Hindlimb muscle (tissue), 1 donor: Measurements from ENCODE around the gene PRL. TPM values are rescaled to one million over a fixed set of nuclear protein-coding genes. Genes with fewer than 3 reads are reported as not detected.

Experiments
- DNase-seq: peaks from one replicate; pipeline ENCODE4 v3.0.0-alpha.2; 2013
- polyA plus RNA-seq: library from polyadenylated mRNA; unstranded; fragments of 120-200 nt; gene quantifications from one replicate; pipeline ENCODE4 v1.2.1, GENCODE V29; 2013; ENCODE audit not compliant: insufficient read length

PRL gene
- polyA plus RNA-seq, 1 donor = 0.67 TPM

GRCh38 chr6:22294301-22294700, 2.5 kb downstream of the PRL start:
- no peak for DNase-seq

- DNase-seq = no peak
These were observed 6.8 kb downstream of the PRL start for GRCh38 chr6:22290045-22290444.

DNA sequence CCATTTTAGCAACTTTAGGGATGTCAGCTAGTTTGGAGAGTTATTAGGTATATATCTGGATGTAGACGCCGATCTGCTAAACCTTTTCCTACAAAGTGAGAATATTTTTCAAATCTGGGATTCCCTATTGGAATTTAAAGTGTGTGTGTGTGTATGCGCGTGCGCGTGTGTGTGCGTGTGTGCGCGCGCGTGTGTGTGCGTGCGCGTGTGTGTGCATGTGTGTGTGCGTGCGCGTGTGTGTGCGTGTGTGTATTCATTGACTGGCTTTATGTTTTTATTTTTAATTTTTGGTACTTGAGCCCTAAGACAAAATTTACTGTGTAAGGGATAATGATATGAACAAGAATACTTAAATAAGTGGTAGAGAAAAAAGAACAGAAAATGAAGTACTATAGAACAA, 8.1 kb downstream of the PRL start:
- no peak for DNase-seq

DNA sequence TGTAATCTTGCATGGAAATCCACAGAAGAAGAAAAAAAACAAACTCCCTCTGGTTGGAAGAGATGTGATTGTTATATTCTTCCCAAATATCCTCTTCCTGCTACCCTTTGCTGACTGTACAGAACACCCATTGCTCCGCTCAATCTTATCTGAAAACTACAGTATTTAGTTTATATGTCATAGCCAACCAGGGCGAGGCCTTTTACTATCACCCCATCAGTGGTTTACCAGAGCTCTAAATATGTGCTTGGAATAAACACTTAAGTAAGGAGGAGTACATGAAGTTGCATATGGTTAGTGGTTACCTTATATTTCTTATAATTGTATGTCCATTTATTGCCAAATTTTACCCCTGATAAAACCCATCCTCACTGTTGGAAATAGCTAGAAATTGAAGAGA, 12.2 kb downstream of the PRL start:
- DNase-seq = no peak

GRCh38 chr6:22281341-22282085, 15.3 kb downstream of the PRL start:
- no peak for DNase-seq

GRCh38 chr6:22279427-22279826, 17.4 kb downstream of the PRL start:
- DNase-seq = no peak

DNA sequence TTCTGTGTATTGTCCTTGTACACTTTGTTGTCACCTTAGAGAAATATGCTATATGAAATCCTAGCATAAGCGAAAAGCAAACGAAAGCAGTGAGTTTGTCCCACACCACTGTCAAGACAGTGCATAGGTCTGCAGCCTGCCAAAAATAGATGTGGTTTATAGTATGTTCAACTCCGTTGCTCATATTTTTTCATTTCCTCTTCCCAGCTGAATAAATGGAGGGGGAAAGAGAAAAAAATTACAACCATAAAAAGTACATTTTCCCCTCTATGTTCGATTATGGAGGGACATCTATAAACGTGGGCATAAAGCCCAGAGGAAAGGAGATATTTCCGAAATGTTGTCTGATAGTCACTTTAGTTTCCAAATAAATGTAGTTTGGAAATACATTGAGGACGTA, 25.8 kb downstream of the PRL start:
- DNase-seq = no peak

DNA sequence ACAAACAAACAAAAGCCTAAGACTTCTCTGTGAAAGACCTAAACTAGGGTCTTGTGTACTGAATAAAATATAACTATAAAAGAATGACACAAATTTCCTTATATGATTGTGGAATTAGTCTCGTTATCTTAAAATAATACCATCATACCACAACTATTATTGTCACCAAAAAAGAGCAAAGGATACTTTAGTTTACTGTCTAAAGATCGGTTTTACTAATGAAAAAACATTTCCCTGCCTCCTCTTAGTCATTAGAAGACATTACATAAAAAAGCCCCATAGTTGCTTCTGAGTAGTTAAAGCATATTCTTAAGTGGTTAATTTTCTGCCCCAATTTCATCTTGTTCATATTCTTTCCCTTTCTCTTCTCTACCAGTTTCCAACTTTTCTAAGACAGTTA, 33.1 kb downstream of the PRL start:
- DNase-seq = no peak

GRCh38 chr6:22254886-22255285, 42.0 kb downstream of the PRL start:
- no peak for DNase-seq

- no peak for DNase-seq
These were observed 42.7 kb downstream of the PRL start for GRCh38 chr6:22253955-22254655.

DNA sequence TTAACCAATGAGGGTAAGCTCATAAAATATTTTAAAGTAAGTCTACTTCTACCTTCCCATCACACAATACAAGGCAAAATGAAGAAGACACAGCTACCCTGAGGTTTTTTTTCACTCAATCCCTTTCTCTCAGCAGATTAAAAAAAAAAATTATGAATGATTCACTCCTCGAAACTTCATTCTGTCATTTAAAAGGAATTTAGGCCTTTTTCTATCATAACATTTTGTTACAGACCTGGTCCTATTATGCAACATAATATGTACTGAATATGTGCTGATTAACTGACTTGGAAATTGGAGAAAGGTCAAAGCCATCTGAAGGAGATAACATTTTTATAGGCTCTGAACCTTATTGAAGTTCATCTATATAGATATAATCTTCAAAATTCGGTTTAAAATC, 45.5 kb downstream of the PRL start:
- no peak for DNase-seq

DNA sequence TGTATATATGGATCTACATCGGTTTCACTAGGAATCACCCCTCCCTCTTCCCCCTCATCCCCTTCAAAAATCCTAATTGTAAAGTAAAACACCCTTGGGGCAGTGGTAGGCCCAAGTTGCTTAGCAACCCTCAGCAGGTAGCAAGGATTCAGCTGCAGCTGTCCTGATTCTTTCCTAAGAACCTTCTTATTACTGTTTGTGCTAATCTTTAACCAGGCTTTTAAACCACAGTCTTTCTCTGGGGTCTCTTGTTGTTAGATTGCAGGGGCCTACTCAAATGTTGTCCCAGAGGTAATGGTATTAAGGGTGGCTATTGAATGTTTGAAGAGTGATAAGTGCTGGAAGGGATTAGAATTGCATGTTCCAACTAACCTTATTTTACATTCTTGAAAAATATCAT, 46.4 kb downstream of the PRL start:
- DNase-seq = no peak

- no peak for DNase-seq
These were observed 47.0 kb downstream of the PRL start for GRCh38 chr6:22249711-22250350.

GRCh38 chr6:22248513-22249308, 48.1 kb downstream of the PRL start:
- DNase-seq = no peak

DNA sequence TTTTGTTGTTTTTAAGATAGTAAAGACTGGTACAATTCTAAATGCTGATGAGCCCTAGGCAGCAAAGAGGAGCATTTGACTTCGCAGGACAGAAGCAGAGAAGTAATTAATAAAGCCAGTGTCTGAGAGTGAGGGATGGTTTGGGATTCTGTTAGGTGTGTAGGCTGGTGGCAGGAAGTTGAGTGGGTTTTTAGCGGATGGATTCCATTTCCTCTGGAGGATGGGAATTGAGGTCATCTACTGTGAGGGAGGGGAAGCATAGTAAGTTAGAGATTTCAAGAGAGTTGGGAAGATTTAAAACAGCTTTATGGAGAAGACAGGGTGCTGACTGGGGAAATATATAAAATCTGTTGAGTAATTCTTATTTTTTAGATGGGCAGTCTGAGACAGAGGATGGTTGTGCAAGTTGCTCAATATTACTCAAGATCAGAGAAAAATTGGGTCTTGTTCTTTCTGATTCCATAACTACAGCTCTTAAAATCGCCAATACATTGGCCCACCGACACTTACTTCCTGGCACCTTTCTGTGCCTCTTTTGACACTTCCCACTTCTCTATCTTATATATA, 48.8 kb downstream of the PRL start:
- DNase-seq = no peak

DNA sequence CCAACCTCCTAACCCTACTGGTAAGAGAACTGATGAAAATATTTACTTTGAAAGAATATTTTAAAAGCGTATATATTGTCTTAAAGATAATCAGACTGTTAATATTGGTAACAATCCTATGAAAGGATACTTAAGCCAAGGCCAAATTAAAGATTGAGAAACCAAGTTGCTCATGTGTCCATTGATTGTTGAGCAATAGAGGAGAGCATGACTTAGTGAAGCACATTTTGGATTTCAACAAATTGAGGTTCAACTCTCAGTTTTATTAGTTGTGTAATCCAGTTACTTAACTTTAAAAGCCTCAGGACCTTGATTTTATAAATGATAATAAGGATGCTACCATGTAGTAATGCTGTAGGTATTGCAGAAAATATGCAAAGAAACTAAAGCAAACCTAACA, 56.8 kb downstream of the PRL start:
- DNase-seq = no peak

DNA sequence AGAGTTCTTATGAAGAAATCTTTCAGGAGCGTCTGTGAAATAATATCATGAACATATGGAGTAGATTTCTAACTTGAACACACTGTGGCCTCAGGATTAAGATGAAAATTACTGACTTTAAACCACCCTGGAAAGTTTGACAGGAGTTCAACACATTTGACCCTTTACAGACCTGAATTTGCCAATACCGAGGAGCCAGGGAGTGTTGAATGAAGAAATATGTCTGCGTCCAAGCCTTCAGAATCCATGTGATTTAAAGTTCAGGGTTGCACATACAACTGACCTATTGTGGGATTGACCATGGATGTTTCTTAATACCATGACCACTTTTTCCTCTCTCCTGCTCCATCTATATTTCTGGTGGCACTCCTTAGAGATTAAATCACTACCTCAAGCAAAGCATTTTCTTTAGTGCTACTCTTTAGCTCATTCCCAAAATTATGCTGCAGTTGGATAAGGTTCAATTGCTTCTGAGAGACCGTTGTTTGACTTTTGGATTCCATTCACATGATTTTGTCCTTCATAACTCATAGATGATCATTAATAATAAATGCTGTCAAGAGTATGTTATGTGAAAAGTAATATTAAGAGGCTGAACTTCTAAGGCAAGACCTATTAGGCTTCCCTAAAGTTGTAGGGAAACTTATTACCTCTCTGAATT, 57.4 kb downstream of the PRL start:
- DNase-seq = no peak

- DNase-seq = no peak
These were observed 58.0 kb downstream of the PRL start for GRCh38 chr6:22238861-22239260.

GRCh38 chr6:22237526-22237925, 59.3 kb downstream of the PRL start:
- DNase-seq = no peak
